Activated CD4-positive, alpha-beta T cell treated with anti-CD3 and anti-CD28 coated beads for 36 hours (primary cell): ENCODE measurements around the gene SLC7A8. TPM values are rescaled to one million over a fixed set of nuclear protein-coding genes. Genes with fewer than 3 reads are reported as not detected.

Source experiments
- ATAC-seq: fragments of 200-7000 bp; cut with Tn5 transposase; one replicate; pipeline ENCODE4 v1.10.0; 2021; ENCODE audit warnings: mild to moderate bottlenecking, moderate library complexity
- CTCF ChIA-PET: fragments of 350-600 bp; sonication (Branson Sonifier 250); formaldehyde crosslinking; loops from one replicate; lab custom pipeline; 2021; ENCODE audit warnings: antibody characterized with exemption; lab: Charles Lee
- POLR2A ChIA-PET: fragments of 350-600 bp; sonication (Branson Sonifier 250); formaldehyde crosslinking; loops from one replicate; lab custom pipeline; 2021; ENCODE audit warnings: antibody characterized with exemption, inconsistent platforms; lab: Charles Lee
- DNase-seq: peaks from one replicate; pipeline ENCODE4 v3.0.0-alpha.2; 2020
- H3K27ac Mint-ChIP-seq: one replicate; pipeline ENCODE4 v1.8.0; 2021; ENCODE audit warnings: mixed read lengths
- H3K27me3 Mint-ChIP-seq: one replicate; pipeline ENCODE4 v1.8.0; 2021; ENCODE audit warnings: mixed read lengths
- H3K36me3 Mint-ChIP-seq: one replicate; pipeline ENCODE4 v1.8.0; 2021; ENCODE audit warnings: low read depth, mixed read lengths
- H3K4me1 Mint-ChIP-seq: one replicate; pipeline ENCODE4 v1.8.0; 2021; ENCODE audit warnings: mixed read lengths
- H3K4me3 Mint-ChIP-seq: one replicate; pipeline ENCODE4 v1.8.0; 2021; ENCODE audit warnings: mild to moderate bottlenecking, moderate library complexity, mixed read lengths
- H3K9me3 Mint-ChIP-seq: one replicate; pipeline ENCODE4 v1.8.0; 2021; ENCODE audit warnings: low read depth, mixed read lengths
- intact Hi-C, 2 experiments: fragments of 100-400 bp; cut with DNase I in 1 of 2; cut with micrococcal nuclease in 1 of 2; formaldehyde crosslinking; loops; one replicate each; pipeline versions ENCODE4 v1.14.2 to v1.15.1; 2022 to 2024; cut with DNase I, micrococcal nuclease
- total RNA-seq, 2 experiments: library from RNA; stranded (reverse); gene quantifications; one replicate each; pipeline ENCODE4 v1.2.3, GENCODE V29; 2021

The SLC7A8 gene
- total RNA-seq, 2 experiments from 2014 or later: 0.89 to 1.6 TPM

DNA sequence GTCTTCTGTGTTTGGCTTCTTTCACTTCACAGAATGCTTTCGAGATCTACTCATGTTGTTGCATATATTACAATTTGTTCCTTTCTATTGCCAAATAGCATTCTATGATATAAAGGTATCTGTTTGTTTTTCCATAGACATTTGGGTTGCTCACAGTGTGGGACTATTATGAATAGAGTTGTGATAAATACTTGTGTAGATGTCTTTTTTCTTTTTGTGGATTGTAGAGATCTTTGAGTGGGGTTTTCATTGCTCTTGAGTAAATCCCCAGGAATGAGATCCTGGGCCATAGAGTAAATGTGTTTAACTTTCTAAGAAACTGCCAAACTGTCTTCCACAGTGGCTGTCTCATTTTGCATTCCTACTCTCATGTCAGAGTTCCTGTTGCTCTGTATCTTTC, 39.5 kb downstream of the SLC7A8 start:
- Mint-ChIP-seq H3K4me3 (no peak overlapping the region), H3K36me3 (no peaks in the 10 kb centered on the region), H3K27me3 (peaks cover 7% of the 10 kb centered on the region), H3K9me3 (no peaks in the 10 kb centered on the region), H3K27ac (no peak overlapping the region), H3K4me1 (no peaks in the 10 kb centered on the region)
- ChIA-PET CTCF (interaction anchor here (1.2 to 3.1 kb wide), 3 partner anchors 24 to 67 kb away, joined by 3 to 15 read pairs (median 4); partner anchors contain the start of gene CEBPE), POLR2A (no interaction called here)
- ATAC-seq: no peak
- no peak for DNase-seq
- intact Hi-C loops: no loop called here

- ChIA-PET POLR2A (no interaction called here), CTCF (interaction anchor here (1.2 to 3.1 kb wide), 3 partner anchors 22 to 74 kb away, joined by 3 to 15 read pairs (median 4); partner anchors contain the start of gene CEBPE)
- H3K27me3 Mint-ChIP-seq: peaks cover 7% of the 10 kb centered on the region
- no peak overlapping the region for H3K27ac Mint-ChIP-seq
- no peaks in the 10 kb centered on the region for H3K9me3 Mint-ChIP-seq
- H3K4me3 Mint-ChIP-seq: no peak overlapping the region
- no peaks in the 10 kb centered on the region for H3K4me1 Mint-ChIP-seq
- no peaks in the 10 kb centered on the region for H3K36me3 Mint-ChIP-seq
- intact Hi-C loops: no loop called here
- no peak for ATAC-seq
- DNase-seq: no peak
Observed at GRCh38 chr14:23142826-23143225, 40.6 kb downstream of the SLC7A8 start.

- CTCF ChIA-PET: interaction anchor here (1.4 to 3.1 kb wide), 2 partner anchors 22 to 73 kb away, joined by 3 to 15 read pairs; partner anchors contain the start of gene CEBPE
- Mint-ChIP-seq H3K36me3 (no peaks in the 10 kb centered on the region), H3K9me3 (no peaks in the 10 kb centered on the region), H3K27ac (no peak overlapping the region), H3K4me1 (no peaks in the 10 kb centered on the region), H3K27me3 (peaks cover 5% of the 10 kb centered on the region), H3K4me3 (no peak overlapping the region)
- intact Hi-C loops: no loop called here
- ATAC-seq (no peak), DNase-seq (no peak)
- POLR2A ChIA-PET: no interaction called here
Observed at GRCh38 chr14:23141706-23142444, 41.6 kb downstream of the SLC7A8 start.

- Mint-ChIP-seq H3K27me3 (no peaks in the 10 kb centered on the region), H3K4me1 (no peaks in the 10 kb centered on the region), H3K36me3 (no peaks in the 10 kb centered on the region), H3K4me3 (no peak overlapping the region), H3K9me3 (no peaks in the 10 kb centered on the region), H3K27ac (no peak overlapping the region)
- ChIA-PET POLR2A (no interaction called here), CTCF (interaction anchor here (0.5 kb wide), 1 partner anchor 96 kb away, joined by 3 read pairs; no protein-coding TSS in a partner anchor)
- DNase-seq (no peak), ATAC-seq (no peak)
- intact Hi-C loops: no loop called here
Observed at GRCh38 chr14:23140371-23140770, 43.1 kb downstream of the SLC7A8 start.

GRCh38 chr14:23139874-23140273, 43.6 kb downstream of the SLC7A8 start:
- ChIA-PET POLR2A (no interaction called here), CTCF (interaction anchor here (0.6 to 1.3 kb wide), 2 partner anchors 19 to 24 kb away, joined by 3 to 7 read pairs; no protein-coding TSS in a partner anchor)
- no peak for DNase-seq
- Mint-ChIP-seq H3K4me1 (no peaks in the 10 kb centered on the region), H3K4me3 (no peak overlapping the region), H3K36me3 (no peaks in the 10 kb centered on the region), H3K9me3 (no peaks in the 10 kb centered on the region), H3K27ac (no peak overlapping the region), H3K27me3 (no peaks in the 10 kb centered on the region)
- intact Hi-C loops: no loop called here
- no peak for ATAC-seq

DNA sequence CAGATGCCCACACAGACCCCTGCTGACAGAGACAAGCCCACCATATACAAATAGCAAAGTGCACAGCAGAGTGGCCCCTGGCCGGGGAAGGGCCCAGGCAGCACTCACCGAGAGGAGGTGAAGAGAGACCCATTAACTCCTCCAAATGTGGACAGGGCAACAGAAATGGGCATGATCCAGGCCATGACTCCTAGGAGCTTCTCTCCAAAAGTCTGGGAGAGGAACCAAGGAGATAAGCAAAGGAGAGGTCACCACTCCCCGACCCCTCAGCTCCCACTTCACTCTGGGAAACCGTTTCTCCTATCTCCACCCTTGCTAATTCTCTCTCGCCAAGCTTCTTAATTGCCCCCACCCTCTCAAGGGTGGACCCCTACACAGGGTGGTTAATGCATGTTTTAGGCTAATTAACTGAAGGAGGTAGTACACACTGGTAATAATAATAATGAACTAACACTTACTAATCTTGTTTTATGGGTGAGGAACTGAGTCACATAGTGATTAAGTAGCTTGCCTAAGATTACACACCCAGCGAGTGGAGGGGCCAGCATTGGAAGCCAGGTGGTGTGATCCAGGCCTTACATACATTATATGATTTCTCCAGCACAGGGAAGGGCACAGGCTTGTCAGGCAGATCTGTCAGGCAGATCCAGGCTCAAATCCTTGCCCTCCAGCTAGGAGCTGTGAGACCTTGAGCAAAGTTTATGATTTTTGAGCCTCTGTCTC, 45.5 kb downstream of the SLC7A8 start:
- CTCF ChIA-PET: interaction anchor here (0.9 to 1.4 kb wide), 4 partner anchors 9 to 17 kb away, joined by 3 to 4 read pairs (median 3); no protein-coding TSS in a partner anchor
- no peaks in the 10 kb centered on the region for H3K27me3 Mint-ChIP-seq
- no peak for ATAC-seq

GRCh38 chr14:23137192-23137812, 46.2 kb downstream of the SLC7A8 start:
- ChIA-PET CTCF (interaction anchor here (0.9 to 1.4 kb wide), 2 partner anchors 8 to 17 kb away, joined by 3 read pairs; no protein-coding TSS in a partner anchor), POLR2A (no interaction called here)
- Mint-ChIP-seq H3K4me3 (no peak overlapping the region), H3K9me3 (no peaks in the 10 kb centered on the region), H3K27ac (no peak overlapping the region), H3K27me3 (no peaks in the 10 kb centered on the region), H3K4me1 (no peaks in the 10 kb centered on the region), H3K36me3 (no peaks in the 10 kb centered on the region)
- ATAC-seq (no peak), DNase-seq (no peak)
- intact Hi-C loops: no loop called here

More for the DNA sequence above, 45.5 kb downstream of the SLC7A8 start:
- intact Hi-C loops: no loop called here
- Mint-ChIP-seq H3K4me3 (no peak overlapping the region), H3K27ac (no peak overlapping the region), H3K9me3 (no peaks in the 10 kb centered on the region), H3K36me3 (no peaks in the 10 kb centered on the region), H3K4me1 (no peaks in the 10 kb centered on the region)
- POLR2A ChIA-PET: no interaction called here
- DNase-seq: no peak

DNA sequence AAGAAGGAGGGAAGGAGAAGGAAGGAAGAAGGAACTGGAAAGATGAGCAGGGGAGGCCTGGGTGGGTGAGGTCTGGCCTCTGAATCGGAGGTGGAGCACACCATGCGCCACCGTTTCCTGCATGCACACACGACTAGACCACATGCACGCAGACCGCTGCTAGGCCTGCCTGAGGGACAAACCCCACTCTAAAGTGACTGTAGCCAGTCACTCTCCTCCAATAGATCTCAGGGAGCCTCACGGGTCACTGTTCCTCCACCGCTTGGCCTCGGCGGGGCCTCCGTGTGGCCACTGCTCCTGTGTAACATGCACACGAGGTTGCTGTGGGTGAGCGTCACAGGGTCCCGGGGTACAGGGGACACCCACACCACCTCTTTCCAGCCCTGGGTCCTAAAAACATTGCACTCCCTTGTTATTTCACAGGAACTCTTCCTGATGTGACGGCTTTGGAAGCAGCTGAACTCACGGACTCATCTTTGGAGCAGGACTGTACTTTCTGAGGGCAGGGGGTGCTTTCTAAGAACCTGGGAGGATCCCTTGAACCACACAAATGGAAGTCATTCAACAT, 46.8 kb downstream of the SLC7A8 start:
- Mint-ChIP-seq H3K4me3 (no peak overlapping the region), H3K9me3 (no peaks in the 10 kb centered on the region), H3K36me3 (no peaks in the 10 kb centered on the region), H3K27ac (no peak overlapping the region), H3K27me3 (no peaks in the 10 kb centered on the region), H3K4me1 (no peaks in the 10 kb centered on the region)
- no peak for DNase-seq
- intact Hi-C loops: no loop called here
- CTCF ChIA-PET: interaction anchor here (1.1 kb wide), 1 partner anchor 50 kb away, joined by 3 read pairs; no protein-coding TSS in a partner anchor
- ATAC-seq: no peak
- POLR2A ChIA-PET: no interaction called here

DNA sequence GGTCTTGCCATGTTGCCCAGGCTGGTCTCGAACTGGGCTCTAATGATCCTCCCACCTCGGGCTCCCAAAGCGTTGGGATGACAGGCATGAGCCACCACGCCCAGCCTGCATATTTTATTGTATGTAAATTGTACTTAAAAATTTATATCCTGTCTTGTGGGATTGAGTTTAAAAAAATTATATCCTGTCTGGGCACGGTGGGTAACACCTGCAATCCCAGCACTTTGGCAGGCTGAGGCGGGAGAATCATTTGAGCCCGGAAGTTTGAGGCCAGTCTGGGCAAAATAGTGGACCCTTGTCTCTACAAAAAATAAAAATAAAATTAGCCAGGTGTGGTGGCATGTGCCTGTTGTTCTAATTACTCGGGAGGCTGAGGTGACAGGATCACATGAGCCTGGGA, 50.5 kb downstream of the SLC7A8 start:
- no peaks in the 10 kb centered on the region for H3K27me3 Mint-ChIP-seq
- POLR2A ChIA-PET: interaction anchor here (0.6 kb wide), 1 partner anchor 217 kb away, joined by 4 read pairs; no protein-coding TSS in a partner anchor
- intact Hi-C loops: no loop called here
- no peaks in the 10 kb centered on the region for H3K36me3 Mint-ChIP-seq
- CTCF ChIA-PET: no interaction called here
- H3K9me3 Mint-ChIP-seq: no peaks in the 10 kb centered on the region
- no peaks in the 10 kb centered on the region for H3K4me1 Mint-ChIP-seq
- H3K27ac Mint-ChIP-seq: no peak overlapping the region
- ATAC-seq (no peak), DNase-seq (no peak)
- no peak overlapping the region for H3K4me3 Mint-ChIP-seq

- DNase-seq (no peak), ATAC-seq (no peak)
- Mint-ChIP-seq H3K4me1 (no peaks in the 10 kb centered on the region), H3K36me3 (no peaks in the 10 kb centered on the region), H3K9me3 (no peaks in the 10 kb centered on the region), H3K27ac (no peak overlapping the region), H3K27me3 (no peaks in the 10 kb centered on the region), H3K4me3 (no peak overlapping the region)
- ChIA-PET CTCF (interaction anchor here (0.7 to 1.4 kb wide), 3 partner anchors 11 to 136 kb away, joined by 3 to 5 read pairs (median 4); no protein-coding TSS in a partner anchor), POLR2A (no interaction called here)
- intact Hi-C loops: no loop called here
Observed at GRCh38 chr14:23131482-23131881, 52.0 kb downstream of the SLC7A8 start.

- intact Hi-C loops: no loop called here
- Mint-ChIP-seq H3K36me3 (no peaks in the 10 kb centered on the region), H3K4me1 (no peaks in the 10 kb centered on the region), H3K9me3 (no peaks in the 10 kb centered on the region), H3K27ac (no peak overlapping the region), H3K27me3 (no peaks in the 10 kb centered on the region), H3K4me3 (no peak overlapping the region)
- DNase-seq (no peak), ATAC-seq (no peak)
- ChIA-PET POLR2A (no interaction called here), CTCF (interaction anchor here (0.8 to 2.5 kb wide), 4 partner anchors 10 to 62 kb away, joined by 4 to 19 read pairs (median 4); partner anchors contain the start of genes ACIN1 and C14orf119)
Observed at GRCh38 chr14:23130871-23131270, 52.6 kb downstream of the SLC7A8 start.
